Measurements from ENCODE around the gene LIPF.
"Not testable (repeated sequence)": the region's sequence is repeated elsewhere in the genome, so short reads cannot be mapped to it uniquely, and the experiment has no call there.

Gene LIPF

DNA sequence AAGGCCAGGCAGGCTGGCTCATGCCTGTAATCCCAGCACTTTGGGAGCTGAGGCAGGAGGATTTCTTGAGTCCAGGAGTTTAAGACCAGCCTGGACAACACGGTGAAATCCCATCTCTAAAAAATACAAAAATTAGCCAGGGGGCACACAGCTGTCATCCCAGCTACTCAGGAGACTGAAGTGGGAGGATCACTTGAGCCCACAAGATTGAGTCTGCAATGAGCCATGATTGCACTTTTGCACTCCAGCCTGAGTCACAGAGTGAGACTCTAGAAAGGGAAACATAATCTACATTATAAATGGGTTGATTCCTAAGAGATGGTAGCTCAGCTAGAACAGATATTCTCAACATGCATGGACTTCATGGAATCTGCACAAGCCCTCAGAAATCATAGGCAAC, 6.3 kb upstream of the LIPF start:
- TF ChIP-seq, protein P1, sequence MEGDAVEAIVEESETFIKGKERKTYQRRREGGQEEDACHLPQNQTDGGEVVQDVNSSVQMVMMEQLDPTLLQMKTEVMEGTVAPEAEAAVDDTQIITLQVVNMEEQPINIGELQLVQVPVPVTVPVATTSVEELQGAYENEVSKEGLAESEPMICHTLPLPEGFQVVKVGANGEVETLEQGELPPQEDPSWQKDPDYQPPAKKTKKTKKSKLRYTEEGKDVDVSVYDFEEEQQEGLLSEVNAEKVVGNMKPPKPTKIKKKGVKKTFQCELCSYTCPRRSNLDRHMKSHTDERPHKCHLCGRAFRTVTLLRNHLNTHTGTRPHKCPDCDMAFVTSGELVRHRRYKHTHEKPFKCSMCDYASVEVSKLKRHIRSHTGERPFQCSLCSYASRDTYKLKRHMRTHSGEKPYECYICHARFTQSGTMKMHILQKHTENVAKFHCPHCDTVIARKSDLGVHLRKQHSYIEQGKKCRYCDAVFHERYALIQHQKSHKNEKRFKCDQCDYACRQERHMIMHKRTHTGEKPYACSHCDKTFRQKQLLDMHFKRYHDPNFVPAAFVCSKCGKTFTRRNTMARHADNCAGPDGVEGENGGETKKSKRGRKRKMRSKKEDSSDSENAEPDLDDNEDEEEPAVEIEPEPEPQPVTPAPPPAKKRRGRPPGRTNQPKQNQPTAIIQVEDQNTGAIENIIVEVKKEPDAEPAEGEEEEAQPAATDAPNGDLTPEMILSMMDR (conservative IDR thresholded peaks at IDR 0.05; ENCODE audit: control insufficient read depth, insufficient read depth, low read depth, low read length) = no peak
- peak; percentile 65 for DNase-seq (ENCODE audit: low read depth)
- no peak overlapping the region for H3K4me3 ChIP-seq (ENCODE audit: control insufficient read depth, low read depth, low read length)

DNA sequence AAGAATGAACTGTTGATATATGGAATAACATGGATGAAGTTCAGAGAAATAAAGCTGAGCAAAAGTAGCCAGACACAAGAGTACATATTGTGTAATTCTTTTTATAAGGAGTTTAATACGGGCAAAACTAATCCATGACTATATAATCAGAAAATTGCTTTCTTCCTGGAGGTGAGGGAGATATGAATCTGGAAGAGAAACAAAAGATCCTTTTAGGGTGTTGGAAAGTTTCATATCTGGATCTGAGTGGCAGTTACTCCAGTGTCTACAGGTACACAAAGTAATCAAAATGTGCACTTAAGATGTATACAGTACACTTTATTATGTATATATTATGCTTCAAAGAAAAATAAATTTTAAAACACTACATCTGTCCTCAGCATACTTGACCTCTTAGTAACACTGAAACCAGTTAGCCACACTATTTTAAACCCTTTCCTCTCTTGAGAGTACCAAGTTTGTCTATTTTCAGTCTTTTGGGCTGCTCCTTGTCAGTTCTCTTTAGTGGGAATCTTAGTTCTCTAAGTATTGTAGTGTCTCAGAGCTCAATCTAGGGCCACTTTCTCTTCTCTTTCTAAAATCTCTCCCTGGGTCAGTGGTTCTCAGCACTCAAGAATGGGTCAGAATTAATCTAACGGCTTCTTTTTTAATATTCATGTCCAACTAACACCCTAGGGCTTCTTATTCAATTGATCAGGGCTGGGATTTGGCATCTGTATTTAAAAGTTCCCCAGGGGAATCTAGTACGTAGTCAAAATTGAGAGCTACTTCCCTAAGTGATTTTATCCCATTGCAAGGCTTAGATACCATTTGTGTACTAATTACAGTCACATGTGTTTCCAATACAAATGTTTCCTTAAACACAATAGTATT, 4.3 kb upstream of the LIPF start:
- peak; percentile 27 for DNase-seq (ENCODE audit: low read depth)
- H3K4me3 ChIP-seq (ENCODE audit: control insufficient read depth, low read depth, low read length) = no peak overlapping the region
- TF ChIP-seq, protein P1 (conservative IDR thresholded peaks at IDR 0.05; ENCODE audit: control insufficient read depth, insufficient read depth, low read depth, low read length) = no peak

DNA sequence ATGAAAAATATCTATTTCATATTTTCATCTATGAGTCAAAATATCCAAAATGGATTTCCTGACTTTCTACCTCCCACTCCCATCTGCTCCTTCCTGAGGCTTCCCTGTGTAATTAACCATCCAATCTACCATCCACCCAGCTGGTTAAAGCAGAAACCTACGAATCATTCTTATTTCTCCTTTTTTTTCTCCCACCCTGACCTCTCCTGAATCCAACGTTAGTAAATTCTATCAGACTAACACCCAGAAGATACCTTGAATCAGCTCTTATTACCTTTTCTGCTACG, 3.7 kb upstream of the LIPF start:
- no peak for DNase-seq (ENCODE audit: low read depth)
- TF ChIP-seq, protein P1 (conservative IDR thresholded peaks at IDR 0.05; ENCODE audit: control insufficient read depth, insufficient read depth, low read depth, low read length) = no peak
- no peak overlapping the region for H3K4me3 ChIP-seq (ENCODE audit: control insufficient read depth, low read depth, low read length)

DNA sequence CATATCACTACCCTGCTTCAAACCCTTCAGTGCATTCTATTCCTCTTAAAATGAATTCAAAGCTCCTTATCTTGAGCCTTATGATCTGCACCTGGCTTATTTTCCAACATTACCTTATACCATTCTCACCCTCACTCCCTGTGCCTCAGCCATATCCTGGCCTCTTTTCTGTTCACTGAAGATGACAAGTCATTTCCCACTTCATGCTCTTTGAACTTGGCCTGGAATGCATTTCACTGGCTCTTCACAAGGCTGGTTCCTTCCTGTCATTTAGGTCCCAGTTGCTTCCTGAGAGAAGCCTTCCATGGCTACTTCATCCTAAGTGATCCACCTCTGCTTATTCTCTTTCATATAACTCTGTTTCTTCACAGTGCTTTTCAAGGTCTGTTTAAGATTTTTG, 3.2 kb upstream of the LIPF start:
- no peak overlapping the region for H3K4me3 ChIP-seq (ENCODE audit: control insufficient read depth, low read depth, low read length)
- TF ChIP-seq, protein P1 (conservative IDR thresholded peaks at IDR 0.05; ENCODE audit: control insufficient read depth, insufficient read depth, low read depth, low read length) = no peak
- no peak for DNase-seq (ENCODE audit: low read depth)

DNA sequence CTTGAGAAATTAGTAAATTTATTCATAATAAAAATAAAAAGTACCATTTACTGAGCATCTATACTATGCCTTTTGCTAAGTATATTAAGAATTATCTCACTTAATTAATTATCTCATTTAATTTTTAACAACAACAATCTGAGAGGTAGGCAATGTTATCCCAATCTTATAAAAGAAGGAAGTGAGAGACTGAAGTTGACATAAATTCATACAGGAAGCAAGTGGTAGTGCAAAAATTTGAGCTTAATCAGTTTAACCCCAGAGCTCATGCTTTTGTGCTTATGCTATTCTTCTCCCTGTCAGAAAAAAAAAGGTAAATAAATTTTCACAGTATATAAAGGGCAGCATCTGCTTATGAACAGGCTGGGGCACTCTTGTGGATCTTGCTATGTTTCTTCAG, 2.7 kb upstream of the LIPF start:
- DNase-seq (ENCODE audit: low read depth) = no peak
- TF ChIP-seq, protein P1 (conservative IDR thresholded peaks at IDR 0.05; ENCODE audit: control insufficient read depth, insufficient read depth, low read depth, low read length) = no peak
- H3K4me3 ChIP-seq (ENCODE audit: control insufficient read depth, low read depth, low read length) = no peak overlapping the region

DNA sequence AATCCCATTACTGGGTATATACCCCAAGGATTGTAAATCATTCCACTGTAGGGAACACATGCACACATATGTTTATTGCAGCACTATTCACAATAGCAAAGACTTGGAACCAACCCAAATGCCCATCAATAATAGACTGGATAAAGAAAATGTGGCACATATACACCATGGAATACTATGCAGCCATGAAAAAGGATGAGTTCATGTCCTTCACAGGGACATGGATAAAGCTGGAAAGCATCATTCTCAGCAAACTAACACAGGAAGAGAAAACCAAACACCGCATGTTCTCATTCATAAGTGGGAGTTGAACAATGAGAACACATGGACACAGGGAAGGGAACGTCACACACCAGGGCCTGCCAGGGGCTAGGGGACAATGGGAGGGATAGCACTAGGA, 1.1 kb upstream of the LIPF start:
- not testable (repeated sequence) for H3K4me3 ChIP-seq (ENCODE audit: control insufficient read depth, low read depth, low read length); DNase-seq (ENCODE audit: low read depth)

DNA sequence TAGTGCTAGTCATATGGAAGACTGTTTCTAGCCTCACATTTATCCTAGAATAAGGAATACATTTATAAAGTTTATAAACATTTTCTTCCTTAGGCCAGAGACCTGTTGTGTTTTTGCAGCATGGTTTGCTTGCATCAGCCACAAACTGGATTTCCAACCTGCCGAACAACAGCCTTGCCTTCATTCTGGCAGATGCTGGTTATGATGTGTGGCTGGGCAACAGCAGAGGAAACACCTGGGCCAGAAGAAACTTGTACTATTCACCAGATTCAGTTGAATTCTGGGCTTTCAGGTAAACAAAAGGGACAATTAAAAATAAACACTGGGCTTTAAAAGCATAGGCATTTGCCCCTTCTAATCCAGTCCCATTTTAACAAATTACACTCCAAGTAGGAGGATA, 4.2 kb downstream of the LIPF start:
- DNase-seq (ENCODE audit: low read depth) = no peak

More for the DNA sequence above, 4.2 kb downstream of the LIPF start:
- H3K4me3 ChIP-seq (ENCODE audit: control insufficient read depth, low read depth, low read length) = no peak overlapping the region
- TF ChIP-seq, protein P1 (conservative IDR thresholded peaks at IDR 0.05; ENCODE audit: control insufficient read depth, insufficient read depth, low read depth, low read length) = no peak

All from fibroblast of mammary gland (primary cell).